ENCODE results near the gene IFNLR1.

DNA sequence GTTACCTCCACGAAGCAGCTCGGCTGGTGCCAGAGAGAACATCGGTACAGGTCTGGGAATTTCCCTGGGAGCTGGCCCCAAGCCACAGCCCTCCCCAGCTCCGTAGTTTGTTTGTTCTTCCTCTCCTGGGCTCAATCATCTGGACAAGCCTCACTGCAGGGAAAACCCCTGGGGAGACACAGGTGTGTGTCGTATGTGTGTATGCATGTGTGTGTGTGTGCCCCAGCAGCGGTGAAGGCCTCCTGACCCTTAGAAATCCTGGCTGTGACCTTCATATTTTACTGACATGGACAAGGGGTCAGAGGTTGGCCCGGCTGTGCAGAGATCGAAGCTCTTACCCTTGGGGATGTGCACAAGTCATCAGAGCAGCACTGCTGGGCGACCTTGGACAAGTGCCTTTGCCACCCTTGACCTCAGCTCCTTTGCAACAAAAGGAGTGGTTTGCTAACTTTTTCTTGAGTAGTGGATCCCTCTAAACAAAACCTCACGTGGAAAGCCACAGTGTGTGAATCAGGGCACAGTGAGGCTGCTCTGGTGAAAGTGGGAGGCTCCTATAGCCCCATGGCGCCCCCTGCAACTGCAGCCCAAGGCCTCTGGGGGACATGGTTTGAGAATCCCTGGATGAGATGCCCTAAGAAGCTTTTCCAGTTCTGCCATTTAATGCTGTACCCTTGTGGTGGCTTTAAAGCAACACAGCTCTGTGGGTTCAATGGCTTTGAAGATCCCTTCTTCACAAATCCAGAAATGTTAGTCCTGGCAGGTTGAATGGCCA lies 31.9 kb downstream of the IFNLR1 start:
- TF ChIP-seq, protein P1, sequence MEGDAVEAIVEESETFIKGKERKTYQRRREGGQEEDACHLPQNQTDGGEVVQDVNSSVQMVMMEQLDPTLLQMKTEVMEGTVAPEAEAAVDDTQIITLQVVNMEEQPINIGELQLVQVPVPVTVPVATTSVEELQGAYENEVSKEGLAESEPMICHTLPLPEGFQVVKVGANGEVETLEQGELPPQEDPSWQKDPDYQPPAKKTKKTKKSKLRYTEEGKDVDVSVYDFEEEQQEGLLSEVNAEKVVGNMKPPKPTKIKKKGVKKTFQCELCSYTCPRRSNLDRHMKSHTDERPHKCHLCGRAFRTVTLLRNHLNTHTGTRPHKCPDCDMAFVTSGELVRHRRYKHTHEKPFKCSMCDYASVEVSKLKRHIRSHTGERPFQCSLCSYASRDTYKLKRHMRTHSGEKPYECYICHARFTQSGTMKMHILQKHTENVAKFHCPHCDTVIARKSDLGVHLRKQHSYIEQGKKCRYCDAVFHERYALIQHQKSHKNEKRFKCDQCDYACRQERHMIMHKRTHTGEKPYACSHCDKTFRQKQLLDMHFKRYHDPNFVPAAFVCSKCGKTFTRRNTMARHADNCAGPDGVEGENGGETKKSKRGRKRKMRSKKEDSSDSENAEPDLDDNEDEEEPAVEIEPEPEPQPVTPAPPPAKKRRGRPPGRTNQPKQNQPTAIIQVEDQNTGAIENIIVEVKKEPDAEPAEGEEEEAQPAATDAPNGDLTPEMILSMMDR (IDR thresholded peaks at IDR 0.05; ENCODE audit: poor library complexity), result no peak
- no peak for TF ChIP-seq EZH2 (IDR thresholded peaks at IDR 0.05; ENCODE audit: borderline replicate concordance)
